CD4-positive, alpha-beta T cell treated with Interferon gamma for 1 hour (primary cell): ENCODE measurements around the gene CACNA1G.

Experiments
- DNase-seq: peaks from one replicate; pipeline ENCODE4 v3.0.0-alpha.2; 2020

Gene CACNA1G

DNA sequence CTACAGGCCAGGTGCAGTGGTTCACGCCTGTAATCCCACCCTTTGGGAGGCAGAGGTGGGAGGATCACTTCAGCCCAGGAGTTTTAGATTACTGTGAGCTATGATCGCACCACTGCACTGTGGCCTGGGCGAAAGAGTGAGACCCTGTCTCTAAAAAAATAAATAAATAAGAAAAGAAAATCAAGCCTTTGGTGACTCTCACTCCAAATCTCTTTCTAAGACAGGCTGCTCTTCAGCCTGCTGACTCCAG is 75.1 kb downstream of the CACNA1G start:
- no peak for DNase-seq

DNA sequence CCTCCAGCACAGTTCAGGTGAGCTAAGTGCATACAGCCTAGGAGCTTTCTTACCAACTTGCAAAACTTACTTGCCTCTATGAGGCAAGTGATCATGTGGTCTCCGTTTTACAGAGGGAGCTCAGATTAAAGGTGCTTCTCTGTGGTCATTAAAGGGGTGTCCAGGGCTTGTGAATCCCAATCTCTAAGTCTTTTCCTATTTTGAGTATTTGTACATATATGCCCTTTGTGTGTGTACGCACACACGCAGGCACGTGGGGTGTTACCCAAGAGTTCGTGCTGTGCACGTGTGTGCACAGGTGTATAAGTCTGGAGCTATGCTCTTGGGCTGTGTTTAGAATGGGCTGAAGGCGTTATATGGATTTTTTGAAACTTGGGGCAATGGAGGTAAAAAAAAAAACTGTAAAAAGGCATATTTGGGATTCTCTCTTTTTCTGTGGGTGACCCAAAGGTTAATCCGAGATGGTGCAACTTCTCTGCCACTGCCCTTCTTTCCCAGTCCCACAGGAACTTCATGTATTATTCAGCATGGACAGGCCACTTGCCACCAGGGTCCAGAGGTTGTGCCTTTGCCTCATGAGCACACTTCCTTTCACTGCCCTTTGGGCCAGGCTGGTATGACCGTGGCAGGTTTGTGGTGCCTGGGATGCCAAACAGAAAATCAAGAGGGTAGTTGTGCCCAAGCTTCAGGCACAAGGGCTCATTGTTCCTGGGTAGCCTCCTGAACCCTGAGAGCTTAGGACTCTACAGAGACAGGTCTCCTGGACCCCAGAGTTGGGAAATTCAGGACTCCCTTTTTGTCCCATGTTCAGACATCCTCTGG is 75.7 kb downstream of the CACNA1G start:
- DNase-seq, result no peak

DNA sequence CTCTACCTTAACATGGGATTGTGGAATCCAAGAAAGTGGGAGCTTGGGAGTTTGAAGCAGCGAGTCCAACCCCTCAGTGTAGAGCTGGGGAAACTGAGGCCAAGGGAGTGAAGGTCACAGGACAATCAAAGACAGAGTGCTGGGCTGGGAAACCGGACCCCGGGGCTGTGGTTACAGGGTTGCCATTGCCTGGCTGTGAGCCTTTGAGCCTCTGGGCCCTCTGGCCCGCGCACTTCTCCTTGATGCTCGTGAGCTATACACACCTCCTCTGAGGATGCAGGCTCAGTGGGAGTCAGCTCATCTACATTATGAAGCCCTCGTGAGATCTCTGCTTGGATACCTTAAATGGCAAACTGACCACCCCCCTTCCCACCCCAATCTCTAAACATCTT is 76.3 kb downstream of the CACNA1G start:
- no peak for DNase-seq

DNA sequence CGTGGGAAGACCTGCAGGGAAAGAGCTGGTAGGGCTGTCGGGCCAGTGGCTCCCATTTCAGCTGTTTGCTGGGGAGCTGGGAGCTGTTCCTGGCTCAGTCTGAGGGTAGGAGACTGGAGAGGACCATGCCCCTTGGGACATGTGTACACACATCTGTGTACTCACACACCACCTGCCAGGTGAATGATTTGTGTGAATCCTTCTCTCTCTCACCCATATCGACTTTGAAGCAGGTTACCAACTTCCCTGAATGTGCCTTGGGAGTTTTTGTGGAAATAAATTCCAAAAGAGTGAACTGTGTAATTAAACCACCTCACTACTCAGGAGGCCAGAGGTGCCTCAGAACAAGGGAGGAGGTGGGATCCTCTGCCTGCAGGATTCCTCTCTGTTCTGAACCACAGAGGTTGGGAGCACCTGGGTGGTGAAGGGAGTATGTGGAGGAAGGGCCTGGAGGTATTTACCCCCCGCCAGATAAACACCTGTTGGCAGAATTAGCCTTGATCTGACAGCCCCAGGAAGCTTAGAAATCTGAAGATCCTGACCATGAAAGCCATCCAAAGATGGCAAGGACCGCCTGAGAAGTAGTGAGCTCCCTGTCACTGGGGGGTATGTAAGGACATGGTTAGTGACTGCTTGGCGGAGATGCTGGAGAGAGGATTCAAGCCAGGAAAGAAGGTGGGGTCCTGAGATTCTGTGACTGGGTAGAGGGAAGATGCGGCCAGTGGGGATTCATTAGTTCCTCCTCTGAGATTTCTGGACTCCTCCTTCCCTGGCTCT is 77.5 kb downstream of the CACNA1G start:
- no peak for DNase-seq

DNA sequence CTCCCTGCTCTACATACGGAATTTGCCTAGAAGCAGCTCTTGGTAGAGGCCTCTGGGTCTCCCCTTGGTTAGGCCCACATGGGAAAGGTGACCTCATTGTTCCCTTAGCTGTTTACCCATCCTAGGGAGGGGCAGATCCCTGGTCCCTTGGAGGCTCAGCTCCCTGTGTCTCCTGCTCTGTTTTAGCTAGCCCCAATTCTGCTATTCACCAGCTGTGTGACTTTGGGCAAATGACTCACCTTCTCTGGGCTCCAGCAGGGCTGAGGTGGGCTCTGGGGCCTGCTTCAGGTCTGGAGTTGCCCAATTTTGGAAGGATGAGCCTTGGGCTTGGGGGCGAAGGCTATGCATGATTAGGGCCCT is 78.1 kb downstream of the CACNA1G start:
- DNase-seq, result no peak

DNA sequence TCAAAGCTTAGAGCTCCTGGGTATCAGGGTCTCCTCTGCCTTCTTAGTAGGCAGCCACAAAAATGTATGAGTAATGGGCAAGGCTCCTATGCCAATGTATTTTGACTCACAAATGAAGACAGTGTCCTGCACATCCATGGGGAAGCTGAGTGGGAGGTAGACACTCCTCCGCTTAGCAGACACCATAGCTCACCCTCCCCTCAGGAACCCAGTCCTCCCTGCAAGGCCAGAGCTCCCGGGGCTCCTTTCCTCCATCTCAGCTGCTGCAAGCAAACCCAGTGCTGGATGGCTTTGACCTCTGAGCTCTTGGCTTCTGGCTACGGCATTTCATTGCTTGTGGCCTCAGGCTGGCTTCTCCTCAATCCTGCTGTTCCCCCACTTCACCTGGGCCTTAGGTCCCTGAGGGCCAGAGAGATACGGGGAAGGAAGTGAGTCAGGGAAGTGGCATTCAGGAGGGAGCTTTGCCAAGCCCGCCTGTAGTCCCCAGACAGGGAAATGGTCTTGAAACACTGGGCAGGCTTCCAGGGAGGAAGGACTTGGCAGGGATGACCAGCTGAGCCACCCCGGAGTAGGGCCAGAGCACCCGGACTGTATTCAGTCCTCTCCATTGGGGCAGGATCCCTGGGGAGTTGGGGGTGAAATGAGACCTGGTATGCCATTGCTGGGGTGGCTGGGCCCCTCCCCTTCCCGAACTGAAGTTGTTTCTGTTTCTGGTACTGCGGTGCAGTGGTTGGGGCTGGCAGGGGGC is 78.6 kb downstream of the CACNA1G start:
- no peak for DNase-seq

DNA sequence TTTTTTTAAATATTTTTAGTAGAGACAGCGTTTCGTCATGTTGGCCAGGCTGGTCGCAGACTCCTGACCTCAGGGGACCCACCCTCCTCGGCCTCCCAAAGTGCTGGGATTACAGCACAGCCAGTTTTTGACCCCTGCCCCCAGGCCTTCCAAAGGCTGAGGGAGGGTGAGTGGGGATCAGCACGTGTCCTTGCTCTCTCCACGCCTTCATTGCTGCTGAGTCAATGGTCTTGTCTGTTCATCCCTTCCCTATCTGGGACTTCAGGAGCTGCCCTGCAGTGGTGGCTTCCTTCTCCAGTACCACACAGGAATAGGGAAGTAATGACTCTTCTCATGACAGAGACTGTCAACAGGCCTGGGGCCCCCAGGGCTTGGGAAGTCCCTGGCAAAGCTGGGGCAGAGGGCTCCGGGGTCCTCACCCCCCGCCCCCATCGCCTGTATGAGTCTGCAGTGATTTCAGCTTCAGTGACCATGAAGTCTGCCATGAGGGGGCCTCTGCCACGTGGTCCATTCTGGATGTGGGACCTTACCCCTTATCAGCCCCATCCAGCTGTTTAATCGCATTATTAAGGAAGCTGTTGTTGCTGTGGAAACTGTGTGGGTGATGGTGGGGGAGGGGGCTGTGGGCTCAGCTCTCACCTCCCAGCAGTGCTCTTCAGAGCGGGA is 80.3 kb downstream of the CACNA1G start:
- DNase-seq, result peak; percentile 43

DNA sequence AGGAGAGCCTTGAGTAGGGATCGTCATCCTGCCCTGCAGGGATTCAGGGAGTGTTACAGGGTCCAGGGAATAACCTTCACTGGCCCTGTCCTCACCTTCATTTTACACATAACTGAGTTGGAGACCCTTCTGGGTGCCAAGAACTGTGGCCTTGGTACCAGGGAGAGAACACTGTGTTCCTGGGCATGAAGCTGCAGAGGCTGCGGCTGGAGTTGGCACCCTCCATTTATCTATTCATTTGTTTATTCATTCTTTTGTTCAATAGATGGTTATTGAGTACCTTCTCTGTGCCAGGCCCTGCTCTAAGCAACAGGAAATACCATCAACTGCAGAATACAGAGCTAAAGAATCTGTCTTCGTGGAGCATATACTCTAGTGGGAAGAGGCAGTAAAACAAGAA is 80.8 kb downstream of the CACNA1G start:
- no peak for DNase-seq

DNA sequence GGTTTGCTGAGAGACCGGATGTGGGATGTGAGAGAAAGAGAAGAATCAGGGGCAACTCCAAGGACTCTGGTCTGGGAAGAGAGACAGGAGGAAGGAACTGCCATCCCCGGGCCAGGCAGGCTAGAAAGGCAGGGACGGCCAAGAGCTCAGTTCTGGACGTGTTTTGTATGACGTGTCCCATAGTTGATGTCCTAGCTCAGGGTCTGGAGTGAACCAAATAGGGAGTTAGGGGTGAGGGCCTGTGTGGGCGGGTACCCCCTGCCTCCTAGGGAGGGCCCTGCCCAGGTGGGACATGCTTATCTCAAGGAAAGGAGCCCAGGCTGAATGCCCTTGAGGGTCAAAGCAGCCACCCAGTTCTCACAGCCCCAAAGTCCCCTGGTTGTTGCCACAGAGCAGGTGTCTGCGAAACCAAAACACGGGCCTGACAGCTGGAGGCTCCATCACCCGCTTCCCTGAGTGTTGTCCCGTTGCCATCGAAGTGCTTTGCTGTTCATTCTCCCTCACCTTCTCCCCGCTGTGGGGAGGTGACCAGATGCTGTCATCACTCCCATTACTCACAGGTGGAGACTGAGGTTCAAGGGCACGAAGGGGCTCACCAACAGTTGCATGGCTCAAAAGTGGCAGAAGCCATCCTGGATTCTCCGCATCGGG is 81.7 kb downstream of the CACNA1G start:
- no peak for DNase-seq

DNA sequence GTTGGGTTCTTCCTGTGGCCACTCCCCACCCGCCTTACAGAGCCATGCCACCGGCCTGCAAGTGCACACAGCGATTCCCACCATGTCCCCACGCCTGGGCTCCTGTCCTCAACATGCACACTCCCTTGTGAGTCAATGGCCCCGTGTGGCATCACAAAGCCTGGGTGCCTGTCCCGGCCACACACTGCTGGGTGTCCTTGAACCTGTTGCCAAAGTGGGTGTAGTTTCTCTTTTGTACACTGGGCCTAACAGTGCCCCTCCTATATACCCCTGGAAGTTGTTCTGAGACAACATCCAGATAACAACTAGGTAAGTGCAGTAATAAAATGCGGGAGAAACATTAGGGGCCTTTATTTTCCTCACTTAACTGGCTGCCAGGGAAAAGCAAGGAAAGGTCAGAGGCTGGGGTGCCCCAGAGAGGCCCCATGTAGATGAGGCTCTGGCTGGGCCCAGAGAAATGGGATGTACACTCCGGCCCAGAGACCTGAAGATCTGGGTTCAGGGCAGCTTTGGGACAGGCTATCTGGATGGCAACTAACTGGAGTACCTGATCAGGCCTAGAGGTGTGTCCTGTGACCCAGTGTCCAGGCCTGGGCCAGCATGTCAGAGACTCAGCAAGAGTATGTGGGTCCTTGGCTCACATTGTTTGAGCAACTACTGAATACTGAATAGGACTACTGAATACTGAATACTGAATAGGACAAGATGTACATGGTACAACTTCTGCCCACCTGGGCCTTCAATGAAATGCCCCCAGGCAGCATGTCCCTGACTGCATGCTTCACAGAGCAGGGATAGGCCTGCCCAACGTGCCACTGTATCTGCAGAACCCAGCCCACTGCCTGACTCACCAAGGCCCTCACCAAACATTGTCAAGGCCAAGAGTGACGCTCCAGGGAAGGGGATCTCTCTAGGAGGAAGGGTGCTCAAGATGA is 82.5 kb downstream of the CACNA1G start:
- no peak for DNase-seq

DNA sequence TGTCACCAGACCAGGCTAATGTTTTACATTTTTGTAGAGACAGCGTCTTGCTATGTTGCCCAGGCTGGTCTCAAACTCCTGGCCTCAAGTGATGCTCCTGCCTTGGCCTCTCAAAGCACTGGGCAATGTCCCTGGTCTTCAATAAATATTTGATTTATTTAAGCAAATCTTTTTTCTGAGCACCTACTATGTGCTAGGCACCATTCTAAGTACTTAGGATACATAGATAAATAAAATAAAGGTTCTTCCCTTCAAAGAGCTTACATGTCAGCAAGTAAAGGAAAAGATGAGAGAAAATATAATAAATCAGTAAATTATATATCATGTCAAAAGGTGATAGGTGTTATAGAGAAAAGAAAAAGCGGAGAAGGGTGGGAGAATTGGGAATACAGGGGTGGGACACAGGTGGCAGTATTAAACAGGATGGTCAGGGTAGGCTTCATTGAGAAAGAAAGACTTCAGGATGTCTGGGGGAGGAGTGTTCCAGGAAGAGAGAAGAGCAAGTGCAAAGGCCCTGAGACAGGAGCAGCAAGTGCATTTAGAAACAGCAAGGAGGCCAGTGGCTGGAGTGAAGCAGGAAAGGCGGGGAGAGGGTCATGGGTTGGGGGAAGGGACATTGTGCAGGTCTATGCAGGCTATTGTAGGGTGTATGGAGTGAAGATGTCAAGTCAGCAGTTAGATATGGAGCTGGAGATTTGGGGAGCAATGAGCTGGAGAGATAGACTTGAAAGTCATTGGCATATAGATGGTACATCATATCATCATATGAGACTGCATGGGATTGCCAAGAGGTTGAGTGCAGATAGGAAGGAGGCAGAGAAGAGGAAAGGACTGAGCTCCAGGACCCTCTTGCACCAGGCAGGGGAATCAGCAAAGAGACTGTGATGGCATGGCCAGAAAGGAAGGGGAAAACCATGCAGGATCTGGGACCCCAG is 85.5 kb downstream of the CACNA1G start:
- no peak for DNase-seq

DNA sequence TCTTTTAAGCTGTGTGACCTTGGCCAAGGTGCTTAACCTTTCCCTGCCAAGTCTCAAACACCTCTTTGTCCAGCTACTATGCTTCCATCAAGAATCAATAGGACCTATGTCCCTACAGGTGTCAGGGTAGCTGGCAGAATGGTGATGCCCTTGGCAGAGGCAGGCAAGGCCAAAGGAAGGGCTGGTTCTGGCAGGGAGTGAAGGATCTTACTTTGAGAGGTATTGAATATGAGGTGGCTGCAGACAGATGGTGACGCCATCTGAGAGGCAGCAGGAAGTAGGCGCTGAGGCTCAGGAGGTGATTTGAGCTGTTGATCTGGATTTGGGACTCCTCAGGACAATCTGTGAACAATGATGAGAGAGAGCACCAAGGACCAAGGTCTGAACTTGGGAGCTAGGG is 86.7 kb downstream of the CACNA1G start:
- no peak for DNase-seq

DNA sequence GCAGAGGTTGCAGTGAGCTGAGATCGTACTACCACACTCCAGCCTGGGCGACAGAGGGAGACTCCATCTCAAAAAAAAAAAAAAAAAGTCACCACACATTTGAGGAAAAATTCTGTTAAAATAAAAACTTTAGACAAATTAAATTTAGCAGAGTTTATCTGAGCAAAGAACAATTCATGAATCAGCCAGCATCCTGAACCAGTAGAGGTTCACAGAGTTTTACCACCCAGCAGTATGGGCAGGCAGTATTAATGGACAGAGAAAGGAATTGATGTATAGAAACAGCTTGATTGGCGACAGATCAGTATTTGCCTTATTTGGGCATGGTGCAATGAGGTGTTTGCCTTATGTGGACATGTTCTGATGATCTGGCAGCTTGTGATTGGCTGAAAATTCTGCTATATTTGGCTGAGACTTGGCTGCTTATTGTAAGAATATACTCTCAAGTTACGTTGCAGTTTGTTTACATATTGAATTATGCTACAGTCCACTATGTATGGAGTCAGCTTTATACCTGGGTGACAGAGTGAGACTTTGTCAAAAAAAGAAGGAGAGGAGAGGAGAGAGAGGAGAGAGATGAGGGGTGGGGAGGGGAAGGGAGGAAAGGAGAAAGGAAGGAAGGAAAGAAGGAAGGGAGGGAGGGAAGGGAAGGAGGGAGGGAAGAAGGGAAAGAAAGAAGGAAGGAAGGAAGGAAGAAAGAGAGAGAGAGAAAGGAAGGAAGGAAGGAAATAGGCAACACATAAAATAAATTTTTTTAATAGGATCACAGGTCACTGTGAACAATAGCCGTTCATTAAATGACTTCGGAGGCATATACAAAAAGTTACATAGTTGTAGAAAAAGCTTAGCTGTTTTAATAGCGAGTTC is 88.8 kb downstream of the CACNA1G start:
- no peak for DNase-seq

DNA sequence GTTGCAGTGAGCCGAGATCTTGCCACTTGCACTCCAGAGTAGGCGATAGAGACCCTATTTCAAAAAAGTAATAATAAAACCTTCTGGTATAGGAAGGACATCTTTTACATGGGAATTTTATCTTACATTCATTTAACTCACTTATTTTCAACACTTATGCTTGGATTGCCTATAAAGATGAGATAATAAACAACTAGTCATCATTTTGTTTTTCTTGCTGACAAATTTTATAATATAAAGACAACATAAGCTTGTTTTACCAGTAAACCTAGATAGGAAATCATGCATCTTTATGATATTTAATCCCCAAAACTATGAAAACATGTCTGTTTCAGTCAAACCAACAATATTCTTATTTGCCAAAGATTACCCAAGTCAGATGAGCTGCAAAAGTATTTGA is 91.1 kb downstream of the CACNA1G start:
- DNase-seq, result no peak

DNA sequence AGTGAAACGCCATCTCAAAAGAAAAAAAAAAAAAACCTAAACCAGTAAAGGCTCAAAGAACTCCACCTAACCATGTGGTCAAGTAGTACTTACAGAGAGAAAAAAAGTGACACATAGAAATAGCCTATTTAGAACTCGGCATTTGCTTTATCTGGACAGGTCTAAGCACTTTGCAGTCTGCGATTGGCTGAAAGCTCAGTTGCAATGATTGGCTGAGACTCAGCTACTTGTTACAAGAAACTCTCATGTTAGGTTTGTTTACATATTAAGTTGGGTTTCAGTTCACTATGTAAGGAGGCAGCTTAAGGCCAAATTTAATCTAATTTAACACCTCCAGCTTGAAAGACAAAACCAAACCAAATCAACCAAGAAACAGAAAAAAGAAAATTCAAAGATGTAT is 93.2 kb downstream of the CACNA1G start:
- DNase-seq, result no peak

DNA sequence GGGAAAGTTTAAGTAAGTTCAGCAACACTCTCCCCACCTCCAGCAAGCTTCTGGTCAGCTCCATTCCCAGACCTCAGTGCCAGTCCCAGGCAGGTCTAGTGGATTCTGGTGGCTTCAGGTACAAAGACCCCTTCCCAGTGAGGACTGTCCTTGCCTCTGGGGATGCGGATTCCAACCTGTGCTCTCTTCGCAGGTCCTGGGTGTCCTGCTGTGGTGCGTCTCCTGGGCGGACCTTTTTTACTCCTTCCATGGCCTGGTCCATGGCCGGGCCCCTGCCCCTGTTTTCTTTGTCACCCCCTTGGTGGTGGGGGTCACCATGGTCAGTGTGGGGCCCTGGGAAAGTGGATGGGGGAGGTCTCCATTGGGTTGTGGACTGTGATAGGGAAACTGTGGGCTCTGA is 96.0 kb downstream of the CACNA1G start:
- DNase-seq, result no peak

DNA sequence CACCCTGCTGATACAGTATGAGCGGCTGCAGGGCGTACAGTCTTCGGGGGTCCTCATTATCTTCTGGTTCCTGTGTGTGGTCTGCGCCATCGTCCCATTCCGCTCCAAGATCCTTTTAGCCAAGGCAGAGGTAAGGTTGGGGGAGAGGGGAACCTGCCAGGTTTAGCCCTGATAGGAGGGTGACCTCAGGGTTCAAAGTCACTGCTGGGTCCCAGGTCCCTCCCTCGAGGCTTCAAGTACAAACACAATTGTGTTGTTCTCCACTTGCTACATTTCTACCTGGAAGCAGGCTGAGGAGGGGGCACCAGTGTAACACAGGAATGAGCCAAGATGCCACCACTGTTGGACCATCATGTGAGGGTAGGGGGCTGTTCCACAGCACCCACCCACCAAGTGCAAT is 96.5 kb downstream of the CACNA1G start:
- no peak for DNase-seq

DNA sequence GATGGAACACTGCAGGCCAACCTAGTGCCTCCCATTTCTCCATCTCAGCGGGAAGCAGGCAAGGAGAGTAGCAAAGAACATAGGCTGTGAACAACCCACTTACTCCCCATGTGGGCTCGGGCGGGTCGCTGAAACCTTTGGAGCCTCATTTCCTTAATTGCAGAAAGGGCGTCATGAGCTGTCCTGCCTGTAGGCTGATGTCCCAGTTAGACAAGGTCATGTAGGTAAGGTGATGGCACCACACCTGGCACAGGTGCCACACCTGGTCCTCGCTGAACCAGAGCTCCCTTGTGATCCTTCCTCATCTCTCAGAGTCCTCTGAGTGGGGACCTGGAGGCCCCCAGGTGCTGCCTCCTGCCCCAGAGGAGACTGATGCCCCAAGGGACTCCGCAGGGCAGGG is 97.1 kb downstream of the CACNA1G start:
- no peak for DNase-seq

DNA sequence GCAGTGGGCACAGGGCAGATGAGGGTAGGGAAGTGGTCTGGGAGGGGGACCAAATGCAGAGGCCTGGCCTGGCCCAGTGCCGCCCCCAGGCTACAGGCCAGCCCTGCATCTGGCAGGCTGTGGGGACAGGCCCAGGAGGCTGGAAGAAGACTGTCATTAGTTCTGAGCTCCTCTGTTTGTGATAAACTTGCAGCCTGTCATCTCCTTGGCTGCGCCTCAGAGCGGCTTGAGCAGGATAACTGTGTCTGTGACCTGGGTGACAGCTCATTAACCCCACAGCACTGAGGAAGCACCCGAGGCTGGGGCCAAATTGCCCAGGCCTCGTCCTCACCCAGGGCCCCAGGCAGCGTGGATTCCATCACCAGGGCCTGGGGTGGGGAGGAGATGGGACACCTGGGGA is 98.1 kb downstream of the CACNA1G start:
- no peak for DNase-seq

DNA sequence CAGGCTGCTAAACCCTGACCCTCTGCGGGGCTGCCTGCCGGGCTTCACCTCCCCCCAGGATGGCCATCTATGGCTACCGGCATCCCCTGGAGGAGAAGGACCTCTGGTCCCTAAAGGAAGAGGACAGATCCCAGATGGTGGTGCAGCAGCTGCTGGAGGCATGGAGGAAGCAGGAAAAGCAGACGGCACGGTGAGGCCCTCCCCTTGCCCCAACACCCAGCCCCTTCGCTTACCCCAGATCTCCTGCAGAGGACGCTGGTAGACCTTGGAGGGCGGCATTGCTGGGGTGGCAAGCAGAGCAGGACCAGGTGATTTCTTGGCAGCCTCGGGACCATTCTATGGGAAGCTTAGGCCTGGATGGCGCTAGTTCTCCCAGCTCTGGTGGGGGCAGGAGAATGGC is 98.7 kb downstream of the CACNA1G start:
- DNase-seq, result no peak
